ENCODE measurements around the gene PDZD2.
"Not testable (repeated sequence)": the region's sequence is repeated elsewhere in the genome, so short reads cannot be mapped to it uniquely, and the experiment has no call there.

PDZD2 gene

DNA sequence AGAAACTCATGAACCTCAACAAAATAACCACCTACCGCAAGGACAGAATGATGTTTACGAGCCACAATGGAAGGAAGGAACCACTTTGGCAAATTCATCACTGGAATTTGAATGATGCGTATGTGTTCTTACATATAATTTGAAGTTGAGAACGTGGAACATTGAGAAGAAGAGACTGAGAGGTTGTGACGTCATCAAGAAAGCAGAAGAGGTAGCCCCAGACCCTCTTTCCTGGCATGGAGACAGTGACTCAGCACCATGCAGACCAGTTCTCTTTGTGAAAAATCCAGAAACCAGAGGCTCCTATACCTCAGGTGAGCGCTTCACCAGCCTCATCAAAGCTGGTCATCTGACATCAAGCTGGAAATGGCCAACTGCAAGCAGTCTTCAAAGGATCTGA is 124.5 kb downstream of the PDZD2 start:
- no peak overlapping the region for H3K4me3 ChIP-seq (ENCODE audit: control insufficient read depth, low read depth, low read length)
- no peak for DNase-seq (ENCODE audit: low read depth)
- TF ChIP-seq, protein P1, sequence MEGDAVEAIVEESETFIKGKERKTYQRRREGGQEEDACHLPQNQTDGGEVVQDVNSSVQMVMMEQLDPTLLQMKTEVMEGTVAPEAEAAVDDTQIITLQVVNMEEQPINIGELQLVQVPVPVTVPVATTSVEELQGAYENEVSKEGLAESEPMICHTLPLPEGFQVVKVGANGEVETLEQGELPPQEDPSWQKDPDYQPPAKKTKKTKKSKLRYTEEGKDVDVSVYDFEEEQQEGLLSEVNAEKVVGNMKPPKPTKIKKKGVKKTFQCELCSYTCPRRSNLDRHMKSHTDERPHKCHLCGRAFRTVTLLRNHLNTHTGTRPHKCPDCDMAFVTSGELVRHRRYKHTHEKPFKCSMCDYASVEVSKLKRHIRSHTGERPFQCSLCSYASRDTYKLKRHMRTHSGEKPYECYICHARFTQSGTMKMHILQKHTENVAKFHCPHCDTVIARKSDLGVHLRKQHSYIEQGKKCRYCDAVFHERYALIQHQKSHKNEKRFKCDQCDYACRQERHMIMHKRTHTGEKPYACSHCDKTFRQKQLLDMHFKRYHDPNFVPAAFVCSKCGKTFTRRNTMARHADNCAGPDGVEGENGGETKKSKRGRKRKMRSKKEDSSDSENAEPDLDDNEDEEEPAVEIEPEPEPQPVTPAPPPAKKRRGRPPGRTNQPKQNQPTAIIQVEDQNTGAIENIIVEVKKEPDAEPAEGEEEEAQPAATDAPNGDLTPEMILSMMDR (conservative IDR thresholded peaks at IDR 0.05; ENCODE audit: control insufficient read depth, insufficient read depth, low read depth, low read length) = no peak

DNA sequence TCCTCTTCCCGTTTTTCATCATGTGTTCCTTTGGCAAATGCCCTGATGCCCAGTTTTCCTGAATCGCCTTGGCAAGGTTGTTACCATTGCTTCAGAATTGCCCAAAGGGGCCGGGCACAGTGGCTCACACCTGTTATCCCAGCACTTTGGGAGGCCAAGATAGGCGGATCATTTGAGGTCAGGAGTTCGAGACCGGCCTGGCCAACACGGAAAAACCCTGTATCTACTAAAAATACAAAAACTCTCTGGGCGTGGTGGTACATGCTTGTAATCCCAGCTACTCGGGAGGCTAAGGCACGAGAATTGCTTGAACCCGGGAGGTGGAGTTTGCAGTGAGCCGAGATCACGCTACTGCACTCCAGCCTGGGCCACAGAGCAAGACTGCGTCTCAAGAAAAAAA is 125.8 kb downstream of the PDZD2 start:
- H3K4me3 ChIP-seq (ENCODE audit: control insufficient read depth, low read depth, low read length); DNase-seq (ENCODE audit: low read depth): not testable (repeated sequence)

DNA sequence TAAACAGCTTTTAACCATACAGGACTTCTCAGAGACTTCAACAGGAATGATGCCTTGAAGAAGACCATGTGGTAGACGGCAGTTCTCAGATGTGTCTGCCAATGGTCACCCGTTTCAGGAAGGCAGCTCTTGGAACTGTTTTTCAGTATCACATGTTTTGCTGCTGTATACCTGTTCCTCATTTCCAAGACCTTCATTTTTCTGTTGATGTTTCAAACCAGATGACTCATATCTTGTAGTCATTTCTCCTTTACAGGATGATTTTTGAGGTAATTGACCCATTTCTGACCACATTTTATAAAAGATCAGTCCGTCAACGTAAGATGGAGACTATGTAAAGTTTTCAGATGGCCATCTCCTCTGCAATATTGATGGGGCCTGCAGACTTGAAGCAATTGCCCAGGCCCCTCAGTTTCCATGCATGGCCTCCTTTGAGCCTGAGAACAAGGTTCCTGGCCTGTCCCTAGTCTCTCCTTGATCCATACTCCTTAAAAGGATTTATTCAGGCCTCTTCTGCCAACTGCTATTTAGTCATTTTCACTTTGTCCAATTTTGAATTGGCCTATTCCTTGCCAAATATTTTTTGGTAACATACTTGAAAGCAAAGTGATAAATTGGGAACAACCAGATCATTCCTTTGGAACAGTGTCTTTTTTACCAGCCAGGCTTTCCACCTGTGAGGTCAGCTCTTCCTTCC is 128.6 kb downstream of the PDZD2 start:
- TF ChIP-seq, protein P1 (conservative IDR thresholded peaks at IDR 0.05; ENCODE audit: control insufficient read depth, insufficient read depth, low read depth, low read length) = no peak
- no peak overlapping the region for H3K4me3 ChIP-seq (ENCODE audit: control insufficient read depth, low read depth, low read length)
- no peak for DNase-seq (ENCODE audit: low read depth)

DNA sequence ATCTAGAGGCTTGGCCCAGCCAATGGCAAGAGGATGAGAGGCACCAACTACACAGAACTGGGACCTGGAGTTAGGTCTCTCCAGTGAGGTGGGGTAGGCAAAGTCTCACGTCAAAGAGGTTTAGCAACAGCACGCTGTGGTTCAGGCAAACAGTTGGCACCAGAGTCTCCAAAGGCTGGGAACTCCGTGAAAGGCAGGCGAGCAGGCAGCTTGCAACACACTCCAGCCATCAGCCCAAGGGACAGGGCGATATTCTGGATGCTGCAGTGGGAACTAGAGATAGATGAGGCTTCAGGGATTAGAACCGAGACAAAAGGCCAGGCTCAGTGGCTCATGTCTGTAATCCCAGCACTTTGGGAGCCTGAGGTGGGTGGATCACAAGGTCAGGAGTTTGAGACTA is 129.1 kb downstream of the PDZD2 start:
- DNase-seq (ENCODE audit: low read depth) = no peak
- TF ChIP-seq, protein P1 (conservative IDR thresholded peaks at IDR 0.05; ENCODE audit: control insufficient read depth, insufficient read depth, low read depth, low read length) = no peak
- no peak overlapping the region for H3K4me3 ChIP-seq (ENCODE audit: control insufficient read depth, low read depth, low read length)

DNA sequence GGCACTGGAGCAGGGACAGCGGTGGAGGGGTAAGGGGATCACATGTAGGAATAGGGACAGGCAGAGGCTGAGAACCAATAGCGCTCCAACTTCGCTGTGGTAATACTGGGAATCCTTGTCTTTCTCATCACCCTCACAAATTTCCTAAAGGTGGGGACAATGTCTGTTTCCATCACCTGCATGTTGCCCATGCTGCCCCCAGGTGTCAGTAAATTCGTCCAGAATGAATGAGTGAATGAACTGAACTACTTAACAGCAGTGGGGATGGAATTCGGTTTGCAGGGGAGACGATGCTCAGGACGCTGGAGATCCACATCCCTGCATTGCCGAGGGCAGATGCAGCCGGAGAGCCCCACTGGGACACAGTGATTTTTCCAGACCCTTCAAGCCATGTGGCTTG is 129.9 kb downstream of the PDZD2 start:
- TF ChIP-seq, protein P1 (conservative IDR thresholded peaks at IDR 0.05; ENCODE audit: control insufficient read depth, insufficient read depth, low read depth, low read length) = no peak
- DNase-seq (ENCODE audit: low read depth) = no peak

DNA sequence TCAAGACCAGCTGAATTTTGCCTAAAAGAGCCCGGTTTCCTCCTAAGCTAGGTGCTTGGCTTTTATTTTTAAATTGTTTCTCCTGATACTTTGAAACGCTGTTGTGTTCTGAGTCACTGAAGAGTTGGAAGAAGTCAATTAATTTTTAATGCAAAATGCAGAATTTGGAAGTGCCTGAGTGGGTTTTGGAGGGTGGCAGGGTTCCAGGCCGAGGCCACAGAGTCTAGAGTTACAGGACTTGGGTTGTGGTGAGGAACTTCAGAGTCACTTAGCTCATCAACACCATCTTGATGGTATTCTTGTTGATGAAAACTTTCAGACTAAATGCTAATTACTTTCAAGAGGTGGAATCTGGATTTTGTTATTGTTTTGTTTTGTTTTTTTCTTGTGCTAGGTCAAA is 130.6 kb downstream of the PDZD2 start:
- no peak for DNase-seq (ENCODE audit: low read depth)
- TF ChIP-seq, protein P1 (conservative IDR thresholded peaks at IDR 0.05; ENCODE audit: control insufficient read depth, insufficient read depth, low read depth, low read length) = no peak
- H3K4me3 ChIP-seq (ENCODE audit: control insufficient read depth, low read depth, low read length) = no peak overlapping the region

More for the DNA sequence above, 129.9 kb downstream of the PDZD2 start:
- no peak overlapping the region for H3K4me3 ChIP-seq (ENCODE audit: control insufficient read depth, low read depth, low read length)

DNA sequence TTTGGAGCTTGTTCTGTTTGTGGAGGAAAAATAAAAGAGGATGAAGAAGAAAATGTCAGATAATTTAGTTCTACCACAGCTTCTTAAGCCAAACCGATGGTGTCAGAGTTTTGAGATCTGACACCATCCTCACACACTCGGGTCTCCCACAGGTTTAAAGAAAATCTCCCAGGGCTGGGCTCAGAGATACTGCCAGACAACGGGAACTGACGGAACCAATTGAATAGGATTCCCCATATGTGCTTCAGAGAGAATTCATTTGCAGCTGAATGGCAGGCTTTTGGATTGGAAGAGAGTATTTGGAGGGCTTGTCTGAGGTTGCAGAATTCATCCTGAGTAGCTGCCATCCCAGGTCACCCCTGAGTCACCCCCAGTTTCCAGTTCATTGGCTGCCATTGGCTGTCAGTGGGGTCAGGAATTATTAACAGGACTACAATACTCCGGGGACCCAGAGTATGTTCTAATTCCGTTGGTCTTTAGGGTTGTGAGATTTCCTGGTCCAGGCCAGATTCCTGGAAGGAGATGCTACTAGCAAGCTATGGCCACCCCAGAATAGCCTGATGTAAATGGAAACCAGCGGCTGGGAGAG is 131.3 kb downstream of the PDZD2 start:
- no peak for DNase-seq (ENCODE audit: low read depth)
- TF ChIP-seq, protein P1 (conservative IDR thresholded peaks at IDR 0.05; ENCODE audit: control insufficient read depth, insufficient read depth, low read depth, low read length) = no peak
- no peak overlapping the region for H3K4me3 ChIP-seq (ENCODE audit: control insufficient read depth, low read depth, low read length)
